Adrenal gland (tissue), 12 donors: Measurements from ENCODE around the gene KRT1. TPM values are rescaled to one million over a fixed set of nuclear protein-coding genes. Genes with fewer than 3 reads are reported as not detected.
A peak's percentile ranks its signal among the peaks of the same experiment; 100 is the strongest.

ENCODE experiments used
- DNase-seq, 7 donors: peaks; one replicate each; pipeline ENCODE4 v3.0.0-alpha.2; 2019 to 2020
- H3K27ac ChIP-seq, 5 donors: fragments of 200-600 bp; sonication (generic) in 4 of 5; 1 replicate in 3 of 5; 2 replicates in 2 of 5; pipeline versions ENCODE4 v1.5.1 to v1.8.0; 2016 to 2020; ENCODE audit warnings: mild to moderate bottlenecking in 1 of 5
- H3K27me3 ChIP-seq: fragments of 200-600 bp; 2 replicates; pipeline ENCODE4 v1.8.0; 2021
- H3K36me3 ChIP-seq, 2 donors: fragments of 200-600 bp; replicated peaks in 1 of 2; 1 replicate in 1 of 2; 2 replicates in 1 of 2; pipeline versions ENCODE4 v1.5.1 to v1.8.0; 2018 to 2022
- H3K4me1 ChIP-seq, 2 donors: fragments of 200-600 bp; replicated peaks in 1 of 2; 1 replicate in 1 of 2; 2 replicates in 1 of 2; pipeline versions ENCODE4 v1.5.1 to v1.8.0; 2018 to 2021
- H3K4me3 ChIP-seq, 4 donors: fragments of 200-600 bp; sonication (generic) in 3 of 4; one replicate each; pipeline ENCODE4 v1.5.1; 2016 to 2018
- H3K9me3 ChIP-seq, 3 donors: fragments of 200-600 bp; sonication (generic) in 1 of 3; replicated peaks in 1 of 3; 1 replicate in 2 of 3; 2 replicates in 1 of 3; pipeline versions ENCODE4 v1.5.1 to v1.8.0; 2016 to 2021
- POLR2A ChIP-seq, 2 donors: fragments of 450-650 bp; IDR thresholded peaks; one replicate each; pipeline ENCODE4 v1.6.1; 2017; ENCODE audit warnings: antibody characterized with exemption in 2 of 2, mild to moderate bottlenecking in 2 of 2, moderate library complexity in 1 of 2
- WGBS, 4 donors: extraction: QIAGEN DNeasy Blood & Tissue Kit in 2 of 4; methylation state at CpG; one replicate each; pipeline versions ENCODE4 v1.1.5 to v1.1.7; 2013 to 2017; 5-methylcytosine and 5-hydroxymethylcytosine counted together
- intact Hi-C, 2 donors: fragments of 100-400 bp; cut with DNase I; formaldehyde crosslinking; loops; one replicate each; pipeline versions ENCODE4 v1.14.1 to v1.15.0; 2022 to 2023
- polyA plus RNA-seq, 3 donors: library from polyadenylated mRNA; stranded (reverse); fragments of 200-250 nt in 2 of 3; fragments of 350-450 nt in 1 of 3; fragmentation: Illumina TruSeq in 1 of 3; extraction: RNeasy Lipid Tissue Mini Kit (QIAGEN cat#74804) in 1 of 3; gene quantifications; one replicate each; pipeline ENCODE4 v1.2.3, GENCODE V29; 2013 to 2014
- total RNA-seq, 9 donors: library from RNA; depleted of rRNA in 4 of 9; stranded (reverse); fragments of >200 nt in 4 of 9; fragments of 120-200 nt in 1 of 9; fragmentation: NEBNext Ultra II Directional in 1 of 9; extraction: Animal tissue kit (Norgen Biotek cat#: 25700) in 1 of 9; gene quantifications; one replicate each; pipeline versions ENCODE4 v1.1.0 to v1.2.4, GENCODE V29; 2013 to 2023
- TF ChIP-seq, protein P1 (sequence below), 6 experiments: fragments of 450-650 bp in 4 of 6; fragments of 200-600 bp in 2 of 6; sonication (generic) in 1 of 6; IDR thresholded peaks; 1 replicate in 5 of 6; 2 replicates in 1 of 6; pipeline versions ENCODE4 v1.5.1 to v1.8.0; 2016 to 2021; ENCODE audit warnings: antibody characterized with exemption in 6 of 6, mild to moderate bottlenecking in 2 of 6, moderate library complexity in 1 of 6
- donor health status: healthy with polysubstance abuse.
- donor health status: Bipolar disorder and iron deficiency.
- donor health status: DM: yes; HTN: yes; CAD: no.
- donor health status: DM: no; HTN: no; CAD: no.
- donor health status: DM: no; HTN: no; CAD: no.
- donor health status: DM: yes; HTN: yes; CAD: no.

Gene KRT1
- total and polyA plus RNA-seq, 12 donors = 0.08 to 0.67 TPM; not detected in 10

DNA sequence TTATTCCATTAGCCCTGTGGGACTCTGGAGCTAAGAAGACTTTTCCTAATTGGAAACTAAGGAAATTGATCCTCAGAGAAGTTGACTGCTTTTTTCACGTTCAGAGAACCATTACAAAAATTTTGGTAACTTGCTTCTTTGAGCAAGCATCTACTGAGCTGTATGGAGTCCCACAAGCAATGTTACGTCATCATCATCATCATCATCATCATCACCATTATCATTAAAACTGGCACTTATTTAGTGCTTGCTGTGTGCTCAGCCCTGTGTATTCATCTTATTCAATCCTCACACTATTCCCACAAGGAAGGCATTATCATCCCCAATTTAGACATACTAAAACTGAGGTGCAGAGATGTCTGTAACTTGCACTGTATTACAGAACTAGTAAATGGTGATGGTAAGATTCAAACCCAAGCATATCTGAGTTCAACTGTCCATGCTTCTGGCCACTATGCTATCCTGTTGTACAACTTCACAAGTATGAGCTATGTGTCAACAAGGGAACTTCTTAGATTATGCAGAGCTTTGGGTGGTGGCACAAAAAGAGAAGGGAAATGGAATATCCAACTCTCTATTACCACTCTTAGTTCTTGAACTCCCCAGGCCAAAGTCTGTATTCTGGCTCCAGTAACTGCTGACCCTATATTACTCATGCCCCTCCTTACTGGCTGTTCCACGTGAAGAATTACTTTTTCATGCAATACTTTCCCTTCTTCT lies 6.3 kb downstream of the KRT1 start:
- 65 to 82% (median 72%) methylated on average over 3 of the region's 3 CpGs for WGBS, 4 donors
- Histone ChIP-seq H3K36me3 (no peaks in the 10 kb centered on the region), H3K27ac (no peak overlapping the region), H3K4me1 (no peaks in the 10 kb centered on the region), H3K4me3 (no peak overlapping the region), H3K9me3 (no peaks in the 10 kb centered on the region), H3K27me3 (peaks cover 18% of the 10 kb centered on the region)
- TF ChIP-seq, protein P1, sequence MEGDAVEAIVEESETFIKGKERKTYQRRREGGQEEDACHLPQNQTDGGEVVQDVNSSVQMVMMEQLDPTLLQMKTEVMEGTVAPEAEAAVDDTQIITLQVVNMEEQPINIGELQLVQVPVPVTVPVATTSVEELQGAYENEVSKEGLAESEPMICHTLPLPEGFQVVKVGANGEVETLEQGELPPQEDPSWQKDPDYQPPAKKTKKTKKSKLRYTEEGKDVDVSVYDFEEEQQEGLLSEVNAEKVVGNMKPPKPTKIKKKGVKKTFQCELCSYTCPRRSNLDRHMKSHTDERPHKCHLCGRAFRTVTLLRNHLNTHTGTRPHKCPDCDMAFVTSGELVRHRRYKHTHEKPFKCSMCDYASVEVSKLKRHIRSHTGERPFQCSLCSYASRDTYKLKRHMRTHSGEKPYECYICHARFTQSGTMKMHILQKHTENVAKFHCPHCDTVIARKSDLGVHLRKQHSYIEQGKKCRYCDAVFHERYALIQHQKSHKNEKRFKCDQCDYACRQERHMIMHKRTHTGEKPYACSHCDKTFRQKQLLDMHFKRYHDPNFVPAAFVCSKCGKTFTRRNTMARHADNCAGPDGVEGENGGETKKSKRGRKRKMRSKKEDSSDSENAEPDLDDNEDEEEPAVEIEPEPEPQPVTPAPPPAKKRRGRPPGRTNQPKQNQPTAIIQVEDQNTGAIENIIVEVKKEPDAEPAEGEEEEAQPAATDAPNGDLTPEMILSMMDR (IDR thresholded peaks at IDR 0.05) = no peak
- TF ChIP-seq POLR2A (IDR thresholded peaks at IDR 0.05) = no peak
- intact Hi-C loops = no loop called here
- DNase-seq = no peak

DNA sequence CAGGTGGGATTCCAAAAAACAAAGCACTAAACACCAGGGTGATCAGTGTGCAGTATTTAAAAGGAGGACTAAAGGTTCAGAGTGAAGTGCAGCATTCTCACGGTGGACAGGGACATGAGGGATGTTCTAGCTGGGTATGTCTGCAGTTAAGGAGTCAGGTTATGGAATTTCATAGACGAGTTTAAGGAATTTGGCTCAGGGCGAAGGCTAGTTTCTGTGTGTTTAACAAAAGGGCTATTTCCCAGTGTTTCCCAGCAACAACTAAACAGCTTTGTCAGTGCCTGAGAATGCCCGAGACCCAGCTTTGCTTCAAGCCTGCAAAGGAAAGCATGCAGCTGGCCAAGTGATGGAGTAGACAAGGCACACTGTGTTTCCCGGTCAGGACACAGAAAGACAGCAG lies 7.0 kb downstream of the KRT1 start:
- DNase-seq = no peak
- peaks cover 18% of the 10 kb centered on the region for H3K27me3 ChIP-seq
- TF ChIP-seq, protein P1 (IDR thresholded peaks at IDR 0.05) = no peak
- TF ChIP-seq POLR2A (IDR thresholded peaks at IDR 0.05) = no peak
- no peaks in the 10 kb centered on the region for H3K36me3 ChIP-seq
- H3K9me3 ChIP-seq = no peaks in the 10 kb centered on the region
- no peak overlapping the region for H3K4me3 ChIP-seq
- no peaks in the 10 kb centered on the region for H3K4me1 ChIP-seq
- intact Hi-C loops = no loop called here
- H3K27ac ChIP-seq = no peak overlapping the region
- 59 to 75% (median 74%) methylated on average over 5 of the region's 5 CpGs for WGBS, 4 donors

DNA sequence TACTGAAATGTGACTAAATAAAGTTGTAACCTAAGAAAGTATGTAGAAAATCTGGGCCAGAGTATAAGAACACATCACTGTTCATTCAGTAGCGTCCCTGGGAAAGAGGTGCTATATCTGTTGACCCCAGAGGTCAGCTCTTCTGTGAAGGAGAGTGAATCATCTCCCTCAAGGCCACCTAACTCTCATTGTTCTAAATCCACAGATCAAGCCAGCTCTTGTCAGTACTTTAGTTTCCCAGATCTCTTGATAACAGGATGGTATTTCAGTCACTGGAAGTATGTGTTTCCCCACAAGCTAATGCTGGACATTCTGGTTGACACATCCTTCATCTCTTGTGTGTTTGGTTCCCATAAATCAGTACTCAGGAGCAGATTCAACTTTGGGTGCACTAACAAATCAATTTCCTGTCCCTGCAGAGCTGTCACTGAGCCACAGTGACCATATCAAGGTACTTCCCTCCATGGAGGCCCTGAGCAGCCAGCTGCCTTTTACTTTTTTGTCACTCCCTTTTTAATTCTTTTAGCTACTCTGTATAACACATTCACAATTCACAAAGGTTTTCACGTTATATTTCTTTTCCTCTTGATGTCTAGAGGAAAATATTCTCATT lies 7.8 kb downstream of the KRT1 start:
- intact Hi-C loops = no loop called here
- 38 to 52% (median 45%) methylated on average over 2 of the region's 2 CpGs for WGBS, 4 donors
- no peaks in the 10 kb centered on the region for H3K9me3 ChIP-seq
- H3K4me1 ChIP-seq = no peaks in the 10 kb centered on the region
- H3K4me3 ChIP-seq = no peak overlapping the region
- H3K36me3 ChIP-seq = no peaks in the 10 kb centered on the region
- H3K27ac ChIP-seq = no peak overlapping the region
- DNase-seq = peak in 1 of 7 donors; percentile 16
- peaks cover 25% of the 10 kb centered on the region for H3K27me3 ChIP-seq
- TF ChIP-seq, protein P1 (IDR thresholded peaks at IDR 0.05) = no peak
- no peak for TF ChIP-seq POLR2A (IDR thresholded peaks at IDR 0.05)

DNA sequence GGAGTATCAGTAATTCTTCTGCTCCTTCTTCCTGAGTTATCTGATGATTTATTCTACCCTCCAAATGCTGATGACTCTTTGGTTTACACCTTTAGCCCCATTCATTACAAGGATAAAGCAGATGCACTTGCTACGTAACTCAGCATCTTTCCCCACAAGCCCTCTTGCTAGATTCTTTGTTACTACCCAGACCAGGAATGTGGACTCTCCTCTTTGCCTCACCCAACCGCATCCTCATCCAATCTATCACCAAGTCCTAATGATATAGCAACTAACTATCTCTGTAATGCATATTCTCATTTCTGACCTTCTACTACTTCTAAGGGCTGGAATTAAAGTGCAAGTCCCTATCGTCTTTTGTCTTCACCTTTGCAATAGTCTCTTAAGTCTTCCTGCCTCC lies 9.2 kb downstream of the KRT1 start:
- Histone ChIP-seq H3K9me3 (no peaks in the 10 kb centered on the region), H3K27me3 (peaks cover 26% of the 10 kb centered on the region), H3K27ac (no peak overlapping the region), H3K4me3 (no peak overlapping the region), H3K36me3 (no peaks in the 10 kb centered on the region), H3K4me1 (no peaks in the 10 kb centered on the region)
- intact Hi-C loops = no loop called here
- DNase-seq = no peak
- WGBS, 4 donors = 86 to 89% (median 88%) methylated on average over 3 of the region's 3 CpGs
- TF ChIP-seq, protein P1 (IDR thresholded peaks at IDR 0.05) = no peak
- TF ChIP-seq POLR2A (IDR thresholded peaks at IDR 0.05) = no peak
